Spleen (tissue), 11 donors: ENCODE data around the gene FYN. TPM values are rescaled to one million over a fixed set of nuclear protein-coding genes. Genes with fewer than 3 reads are reported as not detected.
A peak's percentile ranks its signal among the peaks of the same experiment; 100 is the strongest.

Experiments used
- DNase-seq: peaks from one replicate; pipeline ENCODE4 v3.0.0-alpha.2; 2020
- H3K27ac ChIP-seq, 8 donors: fragments of 200-600 bp; sonication (generic) in 7 of 8; 1 replicate in 4 of 8; 2 replicates in 4 of 8; pipeline versions ENCODE4 v1.5.0 to v1.8.0; 2016 to 2021; ENCODE audit warnings: inconsistent platforms in 4 of 8, mild to moderate bottlenecking in 4 of 8, moderate library complexity in 1 of 8
- H3K27me3 ChIP-seq, 7 donors: fragments of 200-600 bp; sonication (generic) in 6 of 7; replicated peaks in 1 of 7; 1 replicate in 4 of 7; 2 replicates in 3 of 7; pipeline versions ENCODE4 v1.5.0 to v1.8.0; 2016 to 2021; ENCODE audit warnings: inconsistent platforms in 3 of 7, mild to moderate bottlenecking in 1 of 7
- H3K36me3 ChIP-seq, 6 donors: fragments of 200-600 bp; sonication (generic) in 5 of 6; 1 replicate in 4 of 6; 2 replicates in 2 of 6; pipeline versions ENCODE4 v1.5.0 to v1.8.0; 2016 to 2021; ENCODE audit warnings: inconsistent platforms in 2 of 6
- H3K4me1 ChIP-seq, 6 donors: fragments of 200-600 bp; sonication (generic) in 5 of 6; 1 replicate in 3 of 6; 2 replicates in 3 of 6; pipeline versions ENCODE4 v1.5.0 to v1.8.0; 2016 to 2021; ENCODE audit warnings: inconsistent platforms in 3 of 6
- H3K4me3 ChIP-seq, 8 donors: fragments of 200-600 bp; sonication (generic) in 7 of 8; 1 replicate in 4 of 8; 2 replicates in 4 of 8; pipeline versions ENCODE4 v1.5.0 to v1.8.0; 2016 to 2021; ENCODE audit warnings: inconsistent platforms in 4 of 8, mild to moderate bottlenecking in 4 of 8, moderate library complexity in 2 of 8
- H3K9me3 ChIP-seq, 8 donors: fragments of 200-600 bp; sonication (generic) in 7 of 8; 1 replicate in 4 of 8; 2 replicates in 4 of 8; pipeline versions ENCODE4 v1.5.0 to v1.8.0; 2016 to 2021; ENCODE audit warnings: inconsistent platforms in 4 of 8
- POLR2A ChIP-seq, 3 donors: fragments of 450-650 bp; IDR thresholded peaks; one replicate each; pipeline ENCODE4 v1.5.1; 2017; ENCODE audit warnings: antibody characterized with exemption in 3 of 3, mild to moderate bottlenecking in 1 of 3
- POLR2AphosphoS5 ChIP-seq, 3 donors: sonication (generic); formaldehyde crosslinking; IDR thresholded peaks; one replicate each; pipeline ENCODE4 v1.5.1; 2017; ENCODE audit warnings: antibody characterized with exemption in 3 of 3
- WGBS, 5 donors: extraction: QIAGEN DNeasy Blood & Tissue Kit in 3 of 5; methylation state at CpG; one replicate each; pipeline versions ENCODE4 v1.1.5 to v1.1.7; 2013 to 2018; 5-methylcytosine and 5-hydroxymethylcytosine counted together
- intact Hi-C: fragments of 100-400 bp; cut with DNase I; formaldehyde crosslinking; loops from one replicate; pipeline ENCODE4 v1.15.0; 2023; ENCODE audit warnings: low total_unique reads
- polyA plus RNA-seq, 3 donors: library from polyadenylated mRNA; stranded (reverse); fragments of 200-250 nt; gene quantifications; one replicate each; pipeline ENCODE4 v1.2.1, GENCODE V29; 2013
- total RNA-seq, 7 donors: library from RNA; depleted of rRNA in 3 of 7; stranded (reverse); fragments of >200 nt in 3 of 7; fragmentation: NEBNext Ultra II Directional in 4 of 7; extraction: Animal tissue kit (Norgen Biotek cat#: 25700) in 4 of 7; gene quantifications; one replicate each; pipeline versions ENCODE4 v1.1.0 to v1.2.1, GENCODE V29; 2016 to 2021
- TF ChIP-seq, protein P1 (sequence below), 11 experiments: fragments of 200-600 bp in 7 of 11; fragments of 450-650 bp in 4 of 11; sonication (generic) in 4 of 11; IDR thresholded peaks in 8 of 11; conservative IDR thresholded peaks in 3 of 11; 1 replicate in 7 of 11; 2 replicates in 4 of 11; pipeline versions ENCODE4 v1.4.0 to v1.8.0; 2016 to 2021; ENCODE audit warnings: antibody characterized with exemption in 11 of 11, inconsistent platforms in 4 of 11, mild to moderate bottlenecking in 1 of 11
- donor health status: healthy with polysubstance abuse.
- donor health status: DM: no; HTN: no; CAD: no; lungs with moderate emphysema.
- donor health status: DM: no; HTN: no; CAD: no.
- donor health status: Bipolar disorder and iron deficiency.
- donor health status: healthy.
- donor health status: DM: no; HTN: no; CAD: no.
- donor health status: DM: yes; HTN: yes; CAD: no.

Gene FYN
- total and polyA plus RNA-seq, 10 donors, result 56.6 to 409 (median 205) TPM

DNA sequence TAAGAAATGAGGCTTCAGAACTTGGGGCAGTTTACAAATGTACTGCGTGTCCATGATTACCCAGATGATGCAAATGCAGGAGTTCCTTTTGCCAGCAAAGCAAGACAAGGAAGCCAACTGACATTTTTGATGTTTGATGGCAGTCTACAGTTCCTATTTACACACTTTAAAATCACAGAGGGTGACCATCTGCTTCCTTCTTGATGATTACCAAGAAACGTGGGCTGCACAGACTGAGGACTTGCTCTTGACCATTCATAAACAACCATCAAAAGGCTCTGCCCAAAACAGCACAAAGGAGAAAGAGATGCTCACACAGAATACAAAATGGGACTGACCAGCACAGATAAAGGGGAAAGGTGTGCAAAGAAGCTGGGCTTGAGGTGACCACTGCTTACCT, 187.7 kb downstream of the FYN start:
- intact Hi-C loops, result no loop called here
- TF ChIP-seq POLR2AphosphoS5 (IDR thresholded peaks at IDR 0.05) (no peak), POLR2A (IDR thresholded peaks at IDR 0.05) (no peak)
- TF ChIP-seq, protein P1, sequence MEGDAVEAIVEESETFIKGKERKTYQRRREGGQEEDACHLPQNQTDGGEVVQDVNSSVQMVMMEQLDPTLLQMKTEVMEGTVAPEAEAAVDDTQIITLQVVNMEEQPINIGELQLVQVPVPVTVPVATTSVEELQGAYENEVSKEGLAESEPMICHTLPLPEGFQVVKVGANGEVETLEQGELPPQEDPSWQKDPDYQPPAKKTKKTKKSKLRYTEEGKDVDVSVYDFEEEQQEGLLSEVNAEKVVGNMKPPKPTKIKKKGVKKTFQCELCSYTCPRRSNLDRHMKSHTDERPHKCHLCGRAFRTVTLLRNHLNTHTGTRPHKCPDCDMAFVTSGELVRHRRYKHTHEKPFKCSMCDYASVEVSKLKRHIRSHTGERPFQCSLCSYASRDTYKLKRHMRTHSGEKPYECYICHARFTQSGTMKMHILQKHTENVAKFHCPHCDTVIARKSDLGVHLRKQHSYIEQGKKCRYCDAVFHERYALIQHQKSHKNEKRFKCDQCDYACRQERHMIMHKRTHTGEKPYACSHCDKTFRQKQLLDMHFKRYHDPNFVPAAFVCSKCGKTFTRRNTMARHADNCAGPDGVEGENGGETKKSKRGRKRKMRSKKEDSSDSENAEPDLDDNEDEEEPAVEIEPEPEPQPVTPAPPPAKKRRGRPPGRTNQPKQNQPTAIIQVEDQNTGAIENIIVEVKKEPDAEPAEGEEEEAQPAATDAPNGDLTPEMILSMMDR (IDR thresholded peaks at IDR 0.05 in 8 of 11, conservative IDR thresholded peaks at IDR 0.05 in 3 of 11), result no peak
- peaks cover 5 to 84% (median 37%) of the 10 kb centered on the region in 6 donors for H3K4me1 ChIP-seq
- H3K9me3 ChIP-seq, result no peaks in the 10 kb centered on the region
- H3K36me3 ChIP-seq, result peaks cover 2 to 100% (median 28%) of the 10 kb centered on the region in 6 donors
- peak overlapping the region in 5 of 8 donors; percentile 9 to 65 (median 51) for H3K27ac ChIP-seq
- 29 to 64% (median 39%) methylated on average over 2 of the region's 2 CpGs for WGBS, 5 donors
- no peak for DNase-seq
- no peak overlapping the region for H3K4me3 ChIP-seq
- H3K27me3 ChIP-seq, result no peaks in the 10 kb centered on the region

DNA sequence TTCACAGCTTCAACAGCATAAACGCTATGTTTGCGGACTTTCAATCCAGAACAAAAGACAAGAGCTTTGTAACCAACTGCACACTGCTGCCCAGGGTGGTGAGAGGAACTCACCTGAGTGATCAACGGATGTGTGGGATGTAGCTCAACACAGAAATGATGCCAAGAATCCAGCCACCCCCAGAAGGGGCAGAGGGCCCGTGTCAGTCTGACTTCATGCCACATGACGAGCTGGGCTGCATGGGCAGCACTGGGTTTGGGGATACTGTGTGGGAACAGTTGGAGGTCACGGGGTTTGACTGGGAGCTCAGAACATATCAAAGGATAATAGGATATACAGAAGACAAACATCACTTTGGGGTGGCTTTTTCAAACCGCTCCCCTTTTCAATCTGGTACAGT, 188.2 kb downstream of the FYN start:
- intact Hi-C loops, result no loop called here
- Histone ChIP-seq H3K36me3 (peaks cover 2 to 100% (median 24%) of the 10 kb centered on the region in 6 donors), H3K4me3 (no peak overlapping the region), H3K9me3 (no peaks in the 10 kb centered on the region), H3K27ac (peak overlapping the region in 3 of 8 donors; percentile 63 to 76 (median 75)), H3K27me3 (no peaks in the 10 kb centered on the region), H3K4me1 (peaks cover 5 to 85% (median 37%) of the 10 kb centered on the region in 6 donors)
- no peak for DNase-seq
- TF ChIP-seq, protein P1 (IDR thresholded peaks at IDR 0.05 in 8 of 11, conservative IDR thresholded peaks at IDR 0.05 in 3 of 11), result no peak
- TF ChIP-seq POLR2AphosphoS5 (IDR thresholded peaks at IDR 0.05) (no peak), POLR2A (IDR thresholded peaks at IDR 0.05) (no peak)
- 83 to 97% (median 92%) methylated on average over 7 of the region's 7 CpGs for WGBS, 5 donors

DNA sequence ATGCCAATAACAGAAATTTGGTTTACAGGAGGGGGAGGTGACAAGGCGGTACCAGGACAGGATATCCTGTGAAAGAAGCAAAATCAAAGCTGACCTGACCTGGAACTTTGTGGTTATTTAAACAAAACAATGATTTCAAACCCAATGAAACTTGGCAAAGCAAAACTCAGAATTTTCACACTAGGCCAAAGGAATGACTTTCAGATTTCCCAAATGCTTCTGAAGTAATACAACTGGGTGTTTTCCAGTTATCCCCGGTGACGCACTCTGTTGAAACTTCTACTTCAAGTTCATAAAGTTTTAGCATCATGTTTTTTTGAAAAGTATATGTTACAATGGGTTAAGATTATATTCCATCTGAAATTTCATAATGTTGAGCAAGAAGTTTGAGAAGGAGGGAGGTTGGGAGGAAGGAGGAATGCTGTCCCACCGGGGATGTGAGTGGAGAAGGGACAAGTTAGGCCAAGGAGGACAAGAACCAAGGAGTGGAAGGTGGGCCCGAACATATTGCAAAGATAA, 189.4 kb downstream of the FYN start:
- Histone ChIP-seq H3K4me1 (peaks cover 5 to 83% (median 37%) of the 10 kb centered on the region in 6 donors), H3K27me3 (no peaks in the 10 kb centered on the region), H3K9me3 (no peaks in the 10 kb centered on the region), H3K4me3 (no peak overlapping the region), H3K27ac (peak overlapping the region in 7 of 8 donors; percentile 63 to 82 (median 75)), H3K36me3 (peaks cover 2 to 100% (median 17%) of the 10 kb centered on the region in 6 donors)
- intact Hi-C loops, result no loop called here
- no peak for DNase-seq
- TF ChIP-seq POLR2A (IDR thresholded peaks at IDR 0.05), result no peak
- no peak for TF ChIP-seq POLR2AphosphoS5 (IDR thresholded peaks at IDR 0.05)
- TF ChIP-seq, protein P1 (IDR thresholded peaks at IDR 0.05 in 8 of 11, conservative IDR thresholded peaks at IDR 0.05 in 3 of 11), result no peak
- WGBS, 5 donors, result 62 to 76% (median 66%) methylated on average over 5 of the region's 5 CpGs

DNA sequence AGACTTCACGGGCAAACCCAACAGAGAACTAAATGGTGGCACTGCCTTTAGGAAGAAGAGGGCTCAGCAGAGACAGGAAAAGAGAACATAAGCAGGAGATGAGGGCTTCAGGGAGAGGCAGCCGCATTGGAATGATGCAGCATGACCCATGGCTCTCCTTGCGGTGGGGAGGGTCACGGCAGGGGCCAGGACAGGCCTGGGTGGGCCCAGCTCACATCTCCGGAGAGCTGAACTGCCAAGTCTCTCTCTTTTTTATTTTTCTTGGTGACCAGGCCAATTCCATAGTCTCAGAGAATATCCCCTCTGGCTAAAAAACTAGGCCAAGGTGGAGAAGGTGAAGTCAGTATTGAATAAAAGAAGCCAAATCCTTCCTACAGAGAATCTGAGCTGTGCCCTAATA, 190.1 kb downstream of the FYN start:
- Histone ChIP-seq H3K27ac (peak overlapping the region in 7 of 8 donors; percentile 51 to 82 (median 75)), H3K36me3 (peaks cover 2 to 100% (median 16%) of the 10 kb centered on the region in 6 donors), H3K9me3 (no peaks in the 10 kb centered on the region), H3K4me1 (peaks cover 5 to 77% (median 37%) of the 10 kb centered on the region in 6 donors), H3K4me3 (no peak overlapping the region), H3K27me3 (no peaks in the 10 kb centered on the region)
- no peak for DNase-seq
- intact Hi-C loops, result no loop called here
- TF ChIP-seq, protein P1 (IDR thresholded peaks at IDR 0.05 in 8 of 11, conservative IDR thresholded peaks at IDR 0.05 in 3 of 11), result no peak
- TF ChIP-seq POLR2AphosphoS5 (IDR thresholded peaks at IDR 0.05), result peak in 1 of 3 donors; percentile 13
- WGBS, 5 donors, result 81 to 90% (median 86%) methylated on average over 5 of the region's 5 CpGs
